Astrocyte (in vitro differentiated cells and primary cell): ENCODE data around the gene INPP5A. TPM values are rescaled to one million over a fixed set of nuclear protein-coding genes. Genes with fewer than 3 reads are reported as not detected.

Experiments
- DNase-seq: peaks from one replicate; pipeline ENCODE4 v3.0.0-alpha.2; 2010; ENCODE audit warnings: low read depth
- FAIRE-seq: peaks from 2 replicates; lab custom pipeline; 2011; peaks lifted over from hg19 to GRCh38; lab: Jason Lieb, UNC
- H2AFZ ChIP-seq: 2 replicates; pipeline ENCODE4 v1.6.0; 2012; ENCODE audit warnings: low read depth, low read length, inconsistent platforms
- H3K27ac ChIP-seq: 2 replicates; pipeline ENCODE4 v1.5.1; 2011; ENCODE audit warnings: low read depth, low read length, inconsistent platforms
- H3K27me3 ChIP-seq: 2 replicates; pipeline ENCODE4 v1.6.0; 2011; ENCODE audit warnings: low read length, inconsistent platforms; ENCODE audit not compliant: insufficient read depth
- H3K36me3 ChIP-seq: 2 replicates; pipeline ENCODE4 v1.5.1; 2011; ENCODE audit warnings: low read length, inconsistent platforms; ENCODE audit not compliant: insufficient read depth
- H3K4me1 ChIP-seq: 2 replicates; pipeline ENCODE4 v1.5.1; 2011; ENCODE audit warnings: low read length, inconsistent platforms; ENCODE audit not compliant: insufficient read depth
- H3K4me2 ChIP-seq: 2 replicates; pipeline ENCODE4 v1.6.0; 2012; ENCODE audit warnings: low read length, inconsistent platforms
- H3K4me3 ChIP-seq: 2 replicates; pipeline ENCODE4 v1.5.1; 2011; ENCODE audit warnings: low read depth, mild to moderate bottlenecking, low read length, inconsistent platforms; ENCODE audit not compliant: insufficient read depth
- H3K79me2 ChIP-seq: 2 replicates; pipeline ENCODE4 v1.6.0; 2012; ENCODE audit warnings: mild to moderate bottlenecking, low read length, inconsistent platforms; ENCODE audit not compliant: insufficient read depth
- H3K9ac ChIP-seq: 2 replicates; pipeline ENCODE4 v1.6.0; 2012; ENCODE audit warnings: mild to moderate bottlenecking, low read length, inconsistent platforms
- H3K9me3 ChIP-seq: 2 replicates; pipeline ENCODE4 v1.5.1; 2012; ENCODE audit warnings: low read depth, mild to moderate bottlenecking, low read length, inconsistent platforms; ENCODE audit not compliant: insufficient read depth
- H4K20me1 ChIP-seq: 2 replicates; pipeline ENCODE4 v1.6.0; 2012; ENCODE audit warnings: low read length, inconsistent platforms; ENCODE audit not compliant: insufficient read depth
- H3K27ac Mint-ChIP-seq: one replicate; pipeline ENCODE4 v1.8.0; 2021; ENCODE audit warnings: mild to moderate bottlenecking, mixed read lengths; ENCODE audit not compliant: unreplicated experiment
- H3K27me3 Mint-ChIP-seq: one replicate; pipeline ENCODE4 v1.8.0; 2021; ENCODE audit warnings: low read depth, mixed read lengths; ENCODE audit not compliant: unreplicated experiment
- H3K36me3 Mint-ChIP-seq: one replicate; pipeline ENCODE4 v1.8.0; 2021; ENCODE audit warnings: low read depth, mixed read lengths; ENCODE audit not compliant: unreplicated experiment
- H3K4me1 Mint-ChIP-seq: one replicate; pipeline ENCODE4 v1.8.0; 2021; ENCODE audit warnings: low read depth, mixed read lengths; ENCODE audit not compliant: unreplicated experiment
- H3K4me3 Mint-ChIP-seq: one replicate; pipeline ENCODE4 v1.8.0; 2021; ENCODE audit warnings: mild to moderate bottlenecking, moderate library complexity, mixed read lengths; ENCODE audit not compliant: unreplicated experiment
- H3K9me3 Mint-ChIP-seq: one replicate; pipeline ENCODE4 v1.8.0; 2021; ENCODE audit warnings: mild to moderate bottlenecking, mixed read lengths; ENCODE audit not compliant: unreplicated experiment
- CTCF ChIP-seq: IDR thresholded peaks from 2 replicates; pipeline ENCODE4 v1.5.1; 2011; ENCODE audit warnings: low read depth, mild to moderate bottlenecking, inconsistent platforms, low read length, moderate library complexity; ENCODE audit not compliant: insufficient read depth
- EZH2 ChIP-seq: IDR thresholded peaks from 2 replicates; pipeline ENCODE4 v1.6.1; 2012; ENCODE audit warnings: mild to moderate bottlenecking, low read length, inconsistent platforms; ENCODE audit not compliant: insufficient read depth
- total RNA-seq: library from RNA; stranded (reverse); gene quantifications from 2 replicates; pipeline ENCODE4 v1.2.1, GENCODE V29; 2021

INPP5A gene
- total RNA-seq, 1 donor from 2014 or later = 39.1 TPM

GRCh38 chr10:132616170-132616995 is 78.8 kb downstream of the INPP5A start:
- H3K9me3 Mint-ChIP-seq = peaks cover 9% of the 10 kb centered on the region

GRCh38 chr10:132616996-132617736 is 79.6 kb downstream of the INPP5A start:
- Histone ChIP-seq H3K79me2 (peaks cover 31% of the 10 kb centered on the region), H3K27ac (no peak overlapping the region), H4K20me1 (peaks cover 82% of the 10 kb centered on the region), H3K36me3 (no peaks in the 10 kb centered on the region), H3K9ac (no peak overlapping the region), H3K9me3 (no peaks in the 10 kb centered on the region), H3K27me3 (no peaks in the 10 kb centered on the region), H3K4me2 (no peak overlapping the region), H3K4me3 (no peak overlapping the region), H3K4me1 (peaks cover 2% of the 10 kb centered on the region), H2AFZ (no peak overlapping the region)
- no peak overlapping the region for H3K27ac Mint-ChIP-seq
- peaks cover 10% of the 10 kb centered on the region for H3K9me3 Mint-ChIP-seq
- no peaks in the 10 kb centered on the region for H3K27me3 Mint-ChIP-seq
- FAIRE-seq = no peak
- no peaks in the 10 kb centered on the region for H3K4me1 Mint-ChIP-seq
- DNase-seq = no peak
- no peak overlapping the region for H3K4me3 Mint-ChIP-seq
- TF ChIP-seq EZH2 = no peak
- TF ChIP-seq CTCF = no peak
- peaks cover 19% of the 10 kb centered on the region for H3K36me3 Mint-ChIP-seq

More at GRCh38 chr10:132616170-132616995, 78.8 kb downstream of the INPP5A start:
- no peak for TF ChIP-seq CTCF
- H3K4me3 Mint-ChIP-seq = no peak overlapping the region
- Histone ChIP-seq H3K27me3 (no peaks in the 10 kb centered on the region), H3K4me2 (no peak overlapping the region), H4K20me1 (peaks cover 86% of the 10 kb centered on the region), H2AFZ (no peak overlapping the region), H3K27ac (no peak overlapping the region), H3K79me2 (peaks cover 31% of the 10 kb centered on the region), H3K36me3 (no peaks in the 10 kb centered on the region), H3K4me3 (no peak overlapping the region), H3K9me3 (no peaks in the 10 kb centered on the region), H3K9ac (no peak overlapping the region), H3K4me1 (peaks cover 2% of the 10 kb centered on the region)
- DNase-seq = no peak
- no peak for FAIRE-seq
- H3K4me1 Mint-ChIP-seq = no peaks in the 10 kb centered on the region
- no peak overlapping the region for H3K27ac Mint-ChIP-seq
- peaks cover 18% of the 10 kb centered on the region for H3K36me3 Mint-ChIP-seq
- H3K27me3 Mint-ChIP-seq = no peaks in the 10 kb centered on the region

- DNase-seq = no peak
- Mint-ChIP-seq H3K27ac (no peak overlapping the region), H3K36me3 (peaks cover 19% of the 10 kb centered on the region), H3K4me3 (no peak overlapping the region), H3K4me1 (no peaks in the 10 kb centered on the region), H3K27me3 (no peaks in the 10 kb centered on the region), H3K9me3 (peaks cover 10% of the 10 kb centered on the region)
- H3K4me3 ChIP-seq = no peak overlapping the region
- no peak overlapping the region for H3K27ac ChIP-seq
- peaks cover 28% of the 10 kb centered on the region for H3K79me2 ChIP-seq
- TF ChIP-seq CTCF (no peak), EZH2 (no peak)
- no peaks in the 10 kb centered on the region for H3K36me3 ChIP-seq
- H3K4me1 ChIP-seq = no peaks in the 10 kb centered on the region
- H3K4me2 ChIP-seq = no peak overlapping the region
- H4K20me1 ChIP-seq = peaks cover 77% of the 10 kb centered on the region
- FAIRE-seq = no peak
- no peaks in the 10 kb centered on the region for H3K27me3 ChIP-seq
- H3K9ac ChIP-seq = no peak overlapping the region
- no peaks in the 10 kb centered on the region for H3K9me3 ChIP-seq
- H2AFZ ChIP-seq = no peak overlapping the region
Measured at GRCh38 chr10:132617737-132618052, 80.1 kb downstream of the INPP5A start.
